ENCODE data around the gene TMTC1. TPM values are rescaled to one million over a fixed set of nuclear protein-coding genes. Genes with fewer than 3 reads are reported as not detected.

TMTC1 gene
- polyA plus RNA-seq, 1 donor (not counting 4 experiments of a cell fraction or from before 2014, with no cell fraction given), result 3.7 TPM

GRCh38 chr12:29717540-29718100 is 66.1 kb downstream of the TMTC1 start:
- Histone ChIP-seq H4K20me1 (ENCODE audit: control insufficient read depth, extremely low read depth, insufficient read depth, low read length) (no peaks in the 10 kb centered on the region), H3K4me3 (ENCODE audit: control insufficient read depth in 2 of 3, extremely low read depth in 1 of 3, insufficient read depth in 2 of 3, low read depth in 1 of 3, low read length in 3 of 3) (no peak overlapping the region), H3K27ac (ENCODE audit: control insufficient read depth, insufficient read depth, low read length) (no peak overlapping the region), H3K9me1 (ENCODE audit: control insufficient read depth, extremely low read depth, insufficient read depth, low read length) (no peaks in the 10 kb centered on the region), H3K9me3 (ENCODE audit: control insufficient read depth, low read depth, low read length) (no peaks in the 10 kb centered on the region), H3K79me2 (ENCODE audit: control insufficient read depth, insufficient read depth, low read length) (no peaks in the 10 kb centered on the region), H3K9ac (ENCODE audit: control insufficient read depth, extremely low read depth, insufficient read depth, low read length) (no peak overlapping the region), H2AFZ (ENCODE audit: control insufficient read depth, low read length) (no peak overlapping the region), H3K4me2 (ENCODE audit: control insufficient read depth, extremely low read depth, insufficient read depth, low read depth, low read length) (no peak overlapping the region), H3K4me1 (ENCODE audit: control insufficient read depth, extremely low read depth, insufficient read depth, low read length) (peaks cover 12% of the 10 kb centered on the region), H3K27me3 (ENCODE audit: control insufficient read depth, extremely low read depth, insufficient read depth, low read length) (no peaks in the 10 kb centered on the region), H3K36me3 (ENCODE audit: control insufficient read depth in 2 of 2, extremely low read depth in 1 of 2, insufficient read depth in 2 of 2, low read length in 2 of 2) (no peaks in the 10 kb centered on the region)
- no peak for FAIRE-seq
- TF ChIP-seq CTCF (optimal IDR thresholded peaks at IDR 0.05 in 1 of 3, IDR thresholded peaks at IDR 0.05 in 1 of 3, conservative IDR thresholded peaks at IDR 0.05 in 1 of 3; ENCODE audit: extremely low read depth in 1 of 3, insufficient read depth in 2 of 3, low read length in 3 of 3) (no peak), EZH2 (IDR thresholded peaks at IDR 0.05; ENCODE audit: low read length) (no peak)
- dilution Hi-C loops (cut with MboI; ENCODE audit: extremely low pct_ligation_motif_present, low sequenced_read_pairs), result no loop called here
- DNase-seq (ENCODE audit: low read depth, low spot score), result no peak

- H3K9ac ChIP-seq (ENCODE audit: control insufficient read depth, extremely low read depth, insufficient read depth, low read length), result no peak overlapping the region
- H2AFZ ChIP-seq (ENCODE audit: control insufficient read depth, low read length), result no peak overlapping the region
- H3K79me2 ChIP-seq (ENCODE audit: control insufficient read depth, insufficient read depth, low read length), result no peaks in the 10 kb centered on the region
- no peak for TF ChIP-seq CTCF (optimal IDR thresholded peaks at IDR 0.05 in 1 of 3, IDR thresholded peaks at IDR 0.05 in 1 of 3, conservative IDR thresholded peaks at IDR 0.05 in 1 of 3; ENCODE audit: extremely low read depth in 1 of 3, insufficient read depth in 2 of 3, low read length in 3 of 3)
- TF ChIP-seq EZH2 (IDR thresholded peaks at IDR 0.05; ENCODE audit: low read length), result no peak
- H3K4me1 ChIP-seq (ENCODE audit: control insufficient read depth, extremely low read depth, insufficient read depth, low read length), result peaks cover 16% of the 10 kb centered on the region
- H3K9me1 ChIP-seq (ENCODE audit: control insufficient read depth, extremely low read depth, insufficient read depth, low read length), result no peaks in the 10 kb centered on the region
- FAIRE-seq (no peak), DNase-seq (ENCODE audit: low read depth, low spot score) (no peak)
- H3K27me3 ChIP-seq (ENCODE audit: control insufficient read depth, extremely low read depth, insufficient read depth, low read length), result no peaks in the 10 kb centered on the region
- H3K27ac ChIP-seq (ENCODE audit: control insufficient read depth, insufficient read depth, low read length), result no peak overlapping the region
- H4K20me1 ChIP-seq (ENCODE audit: control insufficient read depth, extremely low read depth, insufficient read depth, low read length), result no peaks in the 10 kb centered on the region
- H3K4me2 ChIP-seq (ENCODE audit: control insufficient read depth, extremely low read depth, insufficient read depth, low read depth, low read length), result no peak overlapping the region
- no peak overlapping the region for H3K4me3 ChIP-seq (ENCODE audit: control insufficient read depth in 2 of 3, extremely low read depth in 1 of 3, insufficient read depth in 2 of 3, low read depth in 1 of 3, low read length in 3 of 3)
- dilution Hi-C loops (cut with MboI; ENCODE audit: extremely low pct_ligation_motif_present, low sequenced_read_pairs), result no loop called here
- no peaks in the 10 kb centered on the region for H3K36me3 ChIP-seq (ENCODE audit: control insufficient read depth in 2 of 2, extremely low read depth in 1 of 2, insufficient read depth in 2 of 2, low read length in 2 of 2)
- H3K9me3 ChIP-seq (ENCODE audit: control insufficient read depth, low read depth, low read length), result no peaks in the 10 kb centered on the region
Measured at GRCh38 chr12:29714966-29715365, 68.8 kb downstream of the TMTC1 start.
